ENCODE measurements around the gene SLC35F1. TPM values are rescaled to one million over a fixed set of nuclear protein-coding genes. Genes with fewer than 3 reads are reported as not detected.

Gene SLC35F1
- total RNA-seq, 1 donor from 2014 or later, result 0.30 TPM

GRCh38 chr6:118350881-118351430 lies 443.9 kb downstream of the SLC35F1 start:
- Histone ChIP-seq H3K9me3 (no peaks in the 10 kb centered on the region), H3K27me3 (ENCODE audit: low read depth) (no peaks in the 10 kb centered on the region), H3K27ac (no peak overlapping the region), H3K36me3 (no peaks in the 10 kb centered on the region), H3K4me1 (no peaks in the 10 kb centered on the region), H3K4me3 (no peak overlapping the region)
- no peak for DNase-seq
- intact Hi-C loops (cut with DNase I), result no loop called here
- TF ChIP-seq CTCF (IDR thresholded peaks at IDR 0.05), result no peak
- no peak for ATAC-seq

- H3K4me3 ChIP-seq, result no peak overlapping the region
- no peaks in the 10 kb centered on the region for H3K27me3 ChIP-seq (ENCODE audit: low read depth)
- no peak for DNase-seq
- H3K27ac ChIP-seq, result no peak overlapping the region
- no peak for TF ChIP-seq CTCF (IDR thresholded peaks at IDR 0.05)
- no peaks in the 10 kb centered on the region for H3K9me3 ChIP-seq
- H3K4me1 ChIP-seq, result no peaks in the 10 kb centered on the region
- no peak for ATAC-seq
- intact Hi-C loops (cut with DNase I), result no loop called here
- H3K36me3 ChIP-seq, result no peaks in the 10 kb centered on the region
Measured at GRCh38 chr6:118353564-118353963, 446.5 kb downstream of the SLC35F1 start.

- ATAC-seq, result no peak
- H3K9me3 ChIP-seq, result no peaks in the 10 kb centered on the region
- no peak for TF ChIP-seq CTCF (IDR thresholded peaks at IDR 0.05)
- H3K36me3 ChIP-seq, result no peaks in the 10 kb centered on the region
- no peaks in the 10 kb centered on the region for H3K4me1 ChIP-seq
- DNase-seq, result no peak
- no peak overlapping the region for H3K4me3 ChIP-seq
- intact Hi-C loops (cut with DNase I), result no loop called here
- H3K27me3 ChIP-seq (ENCODE audit: low read depth), result no peaks in the 10 kb centered on the region
- no peak overlapping the region for H3K27ac ChIP-seq
Measured at GRCh38 chr6:118354641-118355040, 447.6 kb downstream of the SLC35F1 start.

- H3K36me3 ChIP-seq, result no peaks in the 10 kb centered on the region
Measured at GRCh38 chr6:118356054-118356453, 449.0 kb downstream of the SLC35F1 start.

GRCh38 chr6:118356686-118357085 lies 449.6 kb downstream of the SLC35F1 start:
- H3K4me3 ChIP-seq, result no peak overlapping the region
- H3K27ac ChIP-seq, result no peak overlapping the region
- H3K27me3 ChIP-seq (ENCODE audit: low read depth), result no peaks in the 10 kb centered on the region
- ATAC-seq (no peak), DNase-seq (no peak)
- no peaks in the 10 kb centered on the region for H3K36me3 ChIP-seq
- intact Hi-C loops (cut with DNase I), result no loop called here
- no peaks in the 10 kb centered on the region for H3K9me3 ChIP-seq
- no peaks in the 10 kb centered on the region for H3K4me1 ChIP-seq
- TF ChIP-seq CTCF (IDR thresholded peaks at IDR 0.05), result no peak

More at GRCh38 chr6:118356054-118356453, 449.0 kb downstream of the SLC35F1 start:
- H3K9me3 ChIP-seq, result no peaks in the 10 kb centered on the region
- H3K4me1 ChIP-seq, result no peaks in the 10 kb centered on the region
- DNase-seq, result no peak
- no peak overlapping the region for H3K4me3 ChIP-seq
- no peak overlapping the region for H3K27ac ChIP-seq
- no peaks in the 10 kb centered on the region for H3K27me3 ChIP-seq (ENCODE audit: low read depth)
- intact Hi-C loops (cut with DNase I), result no loop called here
- TF ChIP-seq CTCF (IDR thresholded peaks at IDR 0.05), result no peak
- ATAC-seq, result no peak

Other genes starting within 250 kb of the SLC35F1 start
- 36.5 TPM for gene NUS1, start 231.8 kb upstream of the SLC35F1 start, total RNA-seq

Data from lower lobe of right lung (tissue), 2 donors.